HEK293T (cell line): ENCODE measurements around the gene RDH13.

Source experiments
- ARNT ChIP-seq: fragments of 450-650 bp; IDR thresholded peaks from 2 replicates; pipeline ENCODE4 v1.6.1; 2017; ENCODE audit warnings: mild to moderate bottlenecking
- BHLHE40 ChIP-seq: fragments of 450-650 bp; IDR thresholded peaks from 2 replicates; pipeline ENCODE4 v1.6.1; 2016; ENCODE audit warnings: mild to moderate bottlenecking, moderate library complexity, borderline replicate concordance
- CTBP1 ChIP-seq: fragments of 450-650 bp; IDR thresholded peaks from 2 replicates; pipeline ENCODE4 v1.6.1; 2016; ENCODE audit warnings: borderline replicate concordance
- FOXM1 ChIP-seq: fragments of 450-650 bp; IDR thresholded peaks from 2 replicates; pipeline ENCODE4 v1.6.1; 2017; ENCODE audit warnings: mild to moderate bottlenecking, borderline replicate concordance
- HDGF ChIP-seq: fragments of 450-650 bp; IDR thresholded peaks from 2 replicates; pipeline ENCODE4 v1.6.1; 2017; ENCODE audit warnings: antibody characterized with exemption, borderline replicate concordance
- SP1 ChIP-seq: fragments of 450-650 bp; IDR thresholded peaks from 2 replicates; pipeline ENCODE4 v1.6.1; 2017

GRCh38 chr19:55018633-55019032 lies 44.3 kb downstream of the RDH13 start:
- no peak for TF ChIP-seq FOXM1
- no peak for TF ChIP-seq ARNT
- no peak for TF ChIP-seq CTBP1
- no peak for TF ChIP-seq HDGF
- TF ChIP-seq SP1, result no peak
- TF ChIP-seq BHLHE40, result no peak
